Ovary (tissue), 3 donors: ENCODE data around the gene FBXO44.

Source experiments
- EP300 ChIP-seq: sonication (generic); formaldehyde crosslinking; IDR thresholded peaks from one replicate; pipeline ENCODE4 v1.6.1; 2017; ENCODE audit warnings: antibody characterized with exemption
- POLR2A ChIP-seq: fragments of 450-650 bp; IDR thresholded peaks from one replicate; pipeline ENCODE4 v1.6.1; 2017; ENCODE audit warnings: antibody characterized with exemption, mild to moderate bottlenecking, moderate library complexity
- TF ChIP-seq, protein P1 (sequence below), 3 donors: fragments of 450-650 bp in 2 of 3; fragments of 200-600 bp in 1 of 3; IDR thresholded peaks; one replicate each; pipeline versions ENCODE4 v1.5.1 to v1.8.0; 2016 to 2022; ENCODE audit warnings: antibody characterized with exemption in 3 of 3, mild to moderate bottlenecking in 1 of 3
- donor health status: DM: no; HTN: no; CAD: no.

DNA sequence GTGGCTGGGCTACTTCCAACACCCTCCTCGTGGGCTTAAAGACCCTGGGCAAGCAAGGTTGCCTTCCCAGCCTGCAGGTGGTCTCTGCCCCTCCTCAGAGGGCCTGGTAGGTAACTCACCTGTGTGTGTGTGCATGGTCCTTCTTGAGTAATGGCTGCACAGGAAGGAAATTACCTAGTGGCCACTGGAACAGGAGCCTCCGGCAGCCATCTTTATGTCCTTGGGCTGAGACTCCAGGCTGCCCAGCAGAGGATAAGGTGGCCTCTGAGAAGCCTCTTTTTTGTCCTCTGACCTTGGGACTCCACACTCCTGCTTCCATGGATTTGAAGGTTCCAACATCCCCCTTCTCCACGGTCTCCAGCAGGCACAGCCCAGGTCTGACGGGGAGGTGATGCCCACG, 56.8 kb downstream of the FBXO44 start:
- no peak for TF ChIP-seq POLR2A
- TF ChIP-seq, protein P1, sequence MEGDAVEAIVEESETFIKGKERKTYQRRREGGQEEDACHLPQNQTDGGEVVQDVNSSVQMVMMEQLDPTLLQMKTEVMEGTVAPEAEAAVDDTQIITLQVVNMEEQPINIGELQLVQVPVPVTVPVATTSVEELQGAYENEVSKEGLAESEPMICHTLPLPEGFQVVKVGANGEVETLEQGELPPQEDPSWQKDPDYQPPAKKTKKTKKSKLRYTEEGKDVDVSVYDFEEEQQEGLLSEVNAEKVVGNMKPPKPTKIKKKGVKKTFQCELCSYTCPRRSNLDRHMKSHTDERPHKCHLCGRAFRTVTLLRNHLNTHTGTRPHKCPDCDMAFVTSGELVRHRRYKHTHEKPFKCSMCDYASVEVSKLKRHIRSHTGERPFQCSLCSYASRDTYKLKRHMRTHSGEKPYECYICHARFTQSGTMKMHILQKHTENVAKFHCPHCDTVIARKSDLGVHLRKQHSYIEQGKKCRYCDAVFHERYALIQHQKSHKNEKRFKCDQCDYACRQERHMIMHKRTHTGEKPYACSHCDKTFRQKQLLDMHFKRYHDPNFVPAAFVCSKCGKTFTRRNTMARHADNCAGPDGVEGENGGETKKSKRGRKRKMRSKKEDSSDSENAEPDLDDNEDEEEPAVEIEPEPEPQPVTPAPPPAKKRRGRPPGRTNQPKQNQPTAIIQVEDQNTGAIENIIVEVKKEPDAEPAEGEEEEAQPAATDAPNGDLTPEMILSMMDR (IDR thresholded peaks at IDR 0.05): no peak
- TF ChIP-seq EP300: no peak
